Coronary artery (tissue), 2 donors: ENCODE data around the gene ASIC4.

ENCODE experiments used
- DNase-seq: peaks from one replicate; pipeline ENCODE4 v3.0.0-alpha.2; 2017; ENCODE audit warnings: low spot score
- H3K27ac ChIP-seq, 2 donors: fragments of 200-600 bp; sonication (generic); one replicate each; pipeline ENCODE4 v1.5.1; 2016 to 2019
- H3K4me3 ChIP-seq: fragments of 200-600 bp; sonication (generic); 2 replicates; pipeline ENCODE4 v1.5.1; 2016; ENCODE audit warnings: mild to moderate bottlenecking, moderate library complexity
- CTCF ChIP-seq: fragments of 200-600 bp; sonication (generic); IDR thresholded peaks from one replicate; pipeline ENCODE4 v1.5.1; 2019; ENCODE audit warnings: antibody characterized with exemption

Gene ASIC4

GRCh38 chr2:219506802-219507526 is 7.3 kb upstream of the ASIC4 start:
- no peak overlapping the region for H3K27ac ChIP-seq
- DNase-seq, result no peak
- no peak for TF ChIP-seq CTCF
- H3K4me3 ChIP-seq, result no peak overlapping the region

GRCh38 chr2:219507581-219508443 is 6.5 kb upstream of the ASIC4 start:
- no peak for TF ChIP-seq CTCF
- Histone ChIP-seq H3K4me3 (no peak overlapping the region), H3K27ac (no peak overlapping the region)
- no peak for DNase-seq

- H3K4me3 ChIP-seq, result no peak overlapping the region
- TF ChIP-seq CTCF, result no peak
- DNase-seq, result no peak
Measured at GRCh38 chr2:219508444-219508734, 5.9 kb upstream of the ASIC4 start.

GRCh38 chr2:219508971-219509779 is 5.1 kb upstream of the ASIC4 start:
- TF ChIP-seq CTCF, result no peak
- no peak overlapping the region for H3K27ac ChIP-seq
- DNase-seq, result no peak
- peak overlapping the region; percentile 65 for H3K4me3 ChIP-seq

More at GRCh38 chr2:219508444-219508734, 5.9 kb upstream of the ASIC4 start:
- H3K27ac ChIP-seq, result no peak overlapping the region

DNA sequence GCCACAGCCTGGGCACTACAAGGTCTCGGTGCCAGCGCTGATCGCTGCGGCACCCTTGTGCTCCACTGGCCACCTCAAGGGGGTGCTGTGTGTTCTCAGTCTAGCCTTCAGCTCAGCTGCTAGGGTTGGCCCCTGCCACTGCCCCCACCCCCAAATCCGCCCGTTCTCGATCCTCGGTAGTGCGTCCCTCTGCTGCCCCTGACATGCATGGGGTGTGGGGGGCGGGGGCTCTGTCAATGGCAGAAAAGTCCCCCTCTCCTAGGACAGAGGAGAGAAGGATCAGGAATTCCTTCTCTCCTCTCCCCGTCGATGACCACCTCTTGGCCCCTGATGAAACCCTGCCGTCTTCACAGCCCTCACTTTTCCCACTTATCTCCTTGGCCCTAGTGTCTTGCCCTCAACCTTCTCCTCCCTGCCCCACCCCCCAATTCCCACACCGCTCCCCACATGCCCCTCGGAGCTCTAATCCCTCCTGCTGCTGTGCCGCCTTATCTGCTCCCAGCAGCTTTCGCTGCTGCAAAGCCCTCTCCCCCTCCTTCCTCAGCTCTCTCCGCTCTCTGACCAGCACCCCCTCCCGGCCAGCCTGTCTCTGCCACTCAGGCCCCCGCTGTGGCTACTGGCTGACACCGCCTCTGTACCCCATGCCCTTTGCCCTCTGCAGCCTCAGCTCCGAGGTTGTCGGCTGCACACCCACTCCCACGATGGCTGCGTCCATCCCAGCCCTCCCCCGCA is 4.3 kb upstream of the ASIC4 start:
- TF ChIP-seq CTCF, result peak; percentile 51
- Histone ChIP-seq H3K4me3 (peak overlapping the region; percentile 65), H3K27ac (peak overlapping the region in 1 of 2 donors; percentile 17)
- DNase-seq, result no peak

GRCh38 chr2:219510512-219511135 is 3.7 kb upstream of the ASIC4 start:
- no peak overlapping the region for H3K27ac ChIP-seq

More at GRCh38 chr2:219510512-219511135, 3.7 kb upstream of the ASIC4 start:
- no peak for TF ChIP-seq CTCF
- peak overlapping the region; percentile 65 for H3K4me3 ChIP-seq
- DNase-seq, result no peak
